Osteocyte (in vitro differentiated cells): ENCODE results near the gene PPP6R2. TPM values are rescaled to one million over a fixed set of nuclear protein-coding genes. Genes with fewer than 3 reads are reported as not detected.
"Not testable (repeated sequence)": the region's sequence is repeated elsewhere in the genome, so short reads cannot be mapped to it uniquely, and the experiment has no call there.

Source experiments
- DNase-seq: peaks from one replicate; pipeline ENCODE4 v3.0.0; 2021; ENCODE audit warnings: mixed read lengths; ENCODE audit not compliant: unreplicated experiment; ENCODE audit errors: extremely low spot score
- H3K27ac Mint-ChIP-seq: one replicate; pipeline ENCODE4 v1.8.0; 2021; ENCODE audit warnings: mild to moderate bottlenecking, mixed read lengths; ENCODE audit not compliant: unreplicated experiment
- H3K27me3 Mint-ChIP-seq: one replicate; pipeline ENCODE4 v1.8.0; 2021; ENCODE audit warnings: mixed read lengths; ENCODE audit not compliant: unreplicated experiment
- H3K36me3 Mint-ChIP-seq: one replicate; pipeline ENCODE4 v1.8.0; 2021; ENCODE audit warnings: mixed read lengths; ENCODE audit not compliant: unreplicated experiment
- H3K4me1 Mint-ChIP-seq: one replicate; pipeline ENCODE4 v1.8.0; 2021; ENCODE audit warnings: mixed read lengths; ENCODE audit not compliant: unreplicated experiment
- H3K4me3 Mint-ChIP-seq: one replicate; pipeline ENCODE4 v1.8.0; 2021; ENCODE audit warnings: mild to moderate bottlenecking, moderate library complexity, mixed read lengths; ENCODE audit not compliant: unreplicated experiment
- H3K9me3 Mint-ChIP-seq: one replicate; pipeline ENCODE4 v1.8.0; 2021; ENCODE audit warnings: mixed read lengths; ENCODE audit not compliant: unreplicated experiment
- CTCF ChIP-seq: fragments of 200-600 bp; sonication (generic); IDR thresholded peaks from 2 replicates; pipeline ENCODE4 v1.5.0; 2021; ENCODE audit warnings: antibody characterized with exemption, mild to moderate bottlenecking, moderate library complexity
- total RNA-seq: library from RNA; stranded (reverse); gene quantifications from 2 replicates; pipeline ENCODE4 v1.2.1, GENCODE V29; 2021

Gene PPP6R2
- total RNA-seq, 1 donor from 2014 or later, result 62.6 TPM

GRCh38 chr22:50318698-50319411, 24.3 kb upstream of the PPP6R2 start:
- Mint-ChIP-seq H3K9me3 (no peaks in the 10 kb centered on the region), H3K27ac (no peak overlapping the region)
- no peak for DNase-seq

GRCh38 chr22:50319503-50319951, 23.6 kb upstream of the PPP6R2 start:
- TF ChIP-seq CTCF, result no peak
- no peak overlapping the region for H3K4me3 Mint-ChIP-seq
- H3K27ac Mint-ChIP-seq, result no peak overlapping the region
- no peaks in the 10 kb centered on the region for H3K9me3 Mint-ChIP-seq
- H3K27me3 Mint-ChIP-seq, result no peaks in the 10 kb centered on the region
- DNase-seq, result no peak
- H3K4me1 Mint-ChIP-seq, result peaks cover 2% of the 10 kb centered on the region
- H3K36me3 Mint-ChIP-seq, result no peaks in the 10 kb centered on the region

More at GRCh38 chr22:50318698-50319411, 24.3 kb upstream of the PPP6R2 start:
- H3K36me3 Mint-ChIP-seq, result no peaks in the 10 kb centered on the region
- H3K27me3 Mint-ChIP-seq, result no peaks in the 10 kb centered on the region
- peaks cover 2% of the 10 kb centered on the region for H3K4me1 Mint-ChIP-seq
- TF ChIP-seq CTCF, result no peak
- H3K4me3 Mint-ChIP-seq, result no peak overlapping the region

GRCh38 chr22:50320116-50320515, 23.0 kb upstream of the PPP6R2 start:
- no peaks in the 10 kb centered on the region for H3K9me3 Mint-ChIP-seq
- no peak for DNase-seq

GRCh38 chr22:50320671-50321325, 22.3 kb upstream of the PPP6R2 start:
- no peak overlapping the region for H3K27ac Mint-ChIP-seq
- no peak for DNase-seq
- TF ChIP-seq CTCF, result no peak

More at GRCh38 chr22:50320116-50320515, 23.0 kb upstream of the PPP6R2 start:
- no peak overlapping the region for H3K4me3 Mint-ChIP-seq
- no peaks in the 10 kb centered on the region for H3K27me3 Mint-ChIP-seq
- no peak overlapping the region for H3K27ac Mint-ChIP-seq
- H3K36me3 Mint-ChIP-seq, result no peaks in the 10 kb centered on the region
- TF ChIP-seq CTCF, result no peak
- peaks cover 2% of the 10 kb centered on the region for H3K4me1 Mint-ChIP-seq

GRCh38 chr22:50322382-50323104, 20.6 kb upstream of the PPP6R2 start:
- not testable (repeated sequence) for DNase-seq, H3K27me3 Mint-ChIP-seq, H3K9me3 Mint-ChIP-seq, H3K27ac Mint-ChIP-seq, H3K4me3 Mint-ChIP-seq, H3K36me3 Mint-ChIP-seq
- H3K4me1 Mint-ChIP-seq, result peaks cover 13% of the 10 kb centered on the region

More at GRCh38 chr22:50320671-50321325, 22.3 kb upstream of the PPP6R2 start:
- H3K4me1 Mint-ChIP-seq, result peaks cover 4% of the 10 kb centered on the region
- H3K27me3 Mint-ChIP-seq, result no peaks in the 10 kb centered on the region
- no peaks in the 10 kb centered on the region for H3K9me3 Mint-ChIP-seq
- H3K36me3 Mint-ChIP-seq, result no peaks in the 10 kb centered on the region
- H3K4me3 Mint-ChIP-seq, result no peak overlapping the region
